GM18873 (cell line): Measurements from ENCODE around the gene FAM171A2.
"Not testable (repeated sequence)": the region's sequence is repeated elsewhere in the genome, so short reads cannot be mapped to it uniquely, and the experiment has no call there.

ENCODE experiments used
- ATAC-seq: cut with Tn5 transposase; IDR thresholded peaks from one replicate; pipeline ENCODE4 v1.9.1; 2021; ENCODE audit warnings: mild to moderate bottlenecking, moderate library complexity, moderate number of reproducible peaks; ENCODE audit not compliant: unreplicated experiment, low FRiP score

The FAM171A2 gene

DNA sequence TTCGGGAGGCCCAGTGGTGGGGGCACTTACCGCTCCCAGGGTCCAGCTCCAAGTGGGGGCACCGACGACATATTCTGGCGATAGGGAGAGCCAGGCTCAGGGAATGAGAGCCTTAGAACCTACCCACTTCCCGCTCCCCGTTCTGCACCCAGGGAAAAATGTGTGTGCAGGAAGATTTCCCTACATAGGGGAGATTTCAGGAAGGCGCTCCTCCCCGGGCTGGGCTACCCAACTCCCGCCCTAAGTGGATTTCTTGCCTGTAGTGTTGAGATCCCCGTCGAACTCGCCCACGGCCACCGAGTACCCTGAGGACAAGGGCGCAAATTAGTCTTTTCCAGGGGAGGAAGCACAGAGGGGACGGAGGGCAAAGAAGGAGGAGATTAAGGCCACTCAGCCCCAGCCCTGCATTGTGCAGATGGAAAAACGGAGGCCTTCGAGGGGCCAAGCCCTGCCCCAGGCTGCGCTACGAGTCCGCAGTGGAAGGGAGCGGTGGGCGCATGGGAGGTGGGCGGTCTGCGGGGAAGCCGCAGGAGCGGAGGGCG lies 20.7 kb upstream of the FAM171A2 start:
- ATAC-seq: no peak

DNA sequence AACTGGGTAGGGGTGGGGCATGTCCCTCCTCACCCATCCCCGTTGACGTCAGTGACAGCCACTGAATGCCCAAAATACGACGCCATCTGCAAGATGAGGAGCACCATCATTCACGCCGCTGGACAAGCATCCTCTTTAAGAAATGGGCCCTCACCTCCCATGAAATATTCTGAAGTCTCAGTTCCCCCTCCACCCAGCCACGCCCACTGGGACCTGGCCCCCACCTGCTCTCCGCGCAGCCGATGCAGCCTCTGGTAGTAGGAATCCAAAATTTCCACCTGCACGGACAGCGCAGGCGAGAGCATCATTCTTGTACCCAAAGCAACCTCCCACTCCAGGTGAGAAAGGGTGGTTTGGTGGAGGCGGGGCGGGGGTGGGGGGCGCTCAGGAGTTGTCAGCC lies 20.2 kb upstream of the FAM171A2 start:
- ATAC-seq: no peak

DNA sequence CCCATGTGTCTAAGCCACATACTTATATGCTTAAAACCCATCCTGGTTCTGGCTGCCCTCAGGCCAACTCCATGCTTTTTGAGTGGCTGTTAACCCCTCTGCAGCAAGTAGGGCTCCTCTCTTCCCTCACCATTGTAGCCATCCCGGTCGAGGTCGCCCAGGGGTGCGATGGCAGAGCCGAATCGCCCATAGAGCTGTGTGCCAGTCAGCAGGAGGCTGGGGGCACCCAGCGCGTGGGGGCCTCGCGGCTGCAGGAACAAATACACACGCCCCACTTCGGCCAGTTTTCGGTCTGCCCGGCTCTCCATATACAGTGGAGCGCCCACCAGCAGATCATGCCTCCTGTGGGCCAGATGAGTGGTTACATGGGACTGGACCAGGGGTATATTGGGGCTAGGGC lies 19.7 kb upstream of the FAM171A2 start:
- ATAC-seq: no peak

DNA sequence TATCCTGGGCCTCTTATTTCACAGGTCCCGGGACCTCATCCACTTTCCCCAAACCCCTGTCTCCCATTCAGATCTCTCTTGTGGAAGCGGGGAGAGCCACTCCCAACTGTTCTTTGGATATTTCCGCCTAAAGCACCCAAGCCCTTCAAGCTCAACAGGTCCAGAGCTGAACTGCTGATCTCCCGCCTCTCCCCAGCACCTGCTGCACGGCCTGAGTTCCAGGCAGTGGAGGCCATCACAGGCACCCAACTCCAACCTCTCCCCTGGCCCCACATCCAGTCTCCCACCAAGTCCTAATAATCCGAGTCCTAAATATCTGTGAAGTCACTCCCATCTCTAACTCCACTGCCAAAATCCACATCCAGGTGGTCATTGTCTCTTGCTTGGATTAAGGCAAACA lies 19.3 kb upstream of the FAM171A2 start:
- no peak for ATAC-seq

DNA sequence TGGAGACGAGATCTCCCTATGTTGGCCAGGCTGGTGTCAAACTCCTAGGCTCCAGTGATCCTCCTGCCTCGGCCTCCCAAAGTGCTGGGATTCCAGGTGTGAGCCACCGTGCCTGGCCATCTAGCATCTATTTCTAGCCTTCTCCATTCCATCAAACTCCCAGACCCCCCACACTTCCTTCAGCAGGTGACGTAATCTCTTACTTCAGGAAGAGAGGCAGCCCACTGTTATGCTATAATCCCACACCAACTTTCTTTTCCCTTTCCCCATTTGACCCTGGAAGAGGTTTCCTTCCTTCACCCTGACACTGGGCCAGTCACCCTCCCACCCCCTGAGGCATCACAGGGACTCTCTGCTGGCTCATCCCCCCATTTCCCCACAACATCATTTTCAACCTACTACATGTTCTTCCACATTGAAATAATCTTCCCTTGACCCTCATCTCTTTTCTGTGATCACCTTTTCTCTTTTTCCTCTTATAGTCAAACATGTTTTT lies 18.2 kb upstream of the FAM171A2 start:
- no peak for ATAC-seq

DNA sequence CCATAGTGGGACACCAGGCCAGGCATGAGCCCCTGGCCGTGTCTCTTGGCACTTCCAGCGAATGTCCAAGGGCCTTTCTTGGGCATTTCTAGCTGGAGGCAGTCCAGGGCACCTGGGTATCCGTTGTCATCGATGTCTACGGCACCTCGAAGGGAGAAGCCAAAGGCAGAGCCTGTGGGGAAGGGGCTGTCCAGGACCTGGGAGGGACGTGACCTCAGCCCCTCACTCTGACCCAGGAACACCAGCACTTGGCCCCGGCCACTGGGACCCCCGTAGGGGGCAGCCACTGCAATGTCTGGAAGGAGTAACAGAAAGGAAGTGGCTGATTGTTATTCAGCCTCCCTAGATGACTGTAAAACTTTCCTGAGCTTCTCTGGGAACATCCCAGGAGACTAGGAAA lies 17.1 kb upstream of the FAM171A2 start:
- no peak for ATAC-seq

DNA sequence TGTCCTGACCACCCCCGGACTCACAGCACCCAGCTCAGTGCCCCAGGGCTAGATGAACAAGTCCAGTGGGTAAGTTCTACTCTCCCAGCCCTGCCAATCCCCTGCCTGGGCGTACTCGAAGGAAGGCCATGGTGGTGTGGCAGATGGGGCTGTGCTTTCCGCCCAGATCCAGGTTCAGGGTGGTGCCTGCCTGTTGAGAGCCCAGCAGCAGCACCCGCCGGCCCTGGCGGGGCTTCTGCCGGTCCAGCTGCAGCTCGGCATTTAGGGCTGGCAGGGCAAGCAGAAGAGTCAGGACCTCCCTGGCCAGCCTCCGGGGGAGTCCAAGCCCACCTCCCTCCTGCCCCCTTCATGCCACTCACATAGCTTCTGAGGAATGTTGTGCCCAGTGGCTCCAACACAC lies 16.2 kb upstream of the FAM171A2 start:
- no peak for ATAC-seq

DNA sequence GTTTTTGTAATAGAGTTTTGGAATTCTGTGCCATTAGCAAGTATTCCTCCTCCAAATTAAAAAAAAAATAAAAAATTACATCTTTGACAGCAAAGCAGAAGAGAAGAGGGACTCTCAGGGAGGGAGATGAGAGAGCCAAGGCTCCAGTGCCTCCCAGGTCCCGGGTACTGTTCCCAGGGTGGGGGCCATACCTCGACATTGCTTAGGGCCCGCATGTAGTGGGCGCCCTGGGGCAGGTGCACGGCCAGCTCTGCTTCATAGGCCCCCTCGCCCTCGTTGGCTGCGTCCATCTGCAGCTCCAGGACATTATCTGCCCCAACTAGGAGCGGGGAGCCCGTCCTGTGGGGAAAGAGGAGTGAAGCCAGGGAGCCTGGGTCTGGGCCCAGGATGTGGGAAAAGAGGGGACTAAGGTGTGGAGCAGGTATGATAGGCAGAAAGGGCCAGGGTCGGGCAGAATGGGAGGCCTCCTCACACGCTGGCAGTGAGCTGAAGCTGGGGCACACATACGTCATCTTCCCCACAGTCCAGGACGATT lies 14.6 kb upstream of the FAM171A2 start:
- no peak for ATAC-seq

DNA sequence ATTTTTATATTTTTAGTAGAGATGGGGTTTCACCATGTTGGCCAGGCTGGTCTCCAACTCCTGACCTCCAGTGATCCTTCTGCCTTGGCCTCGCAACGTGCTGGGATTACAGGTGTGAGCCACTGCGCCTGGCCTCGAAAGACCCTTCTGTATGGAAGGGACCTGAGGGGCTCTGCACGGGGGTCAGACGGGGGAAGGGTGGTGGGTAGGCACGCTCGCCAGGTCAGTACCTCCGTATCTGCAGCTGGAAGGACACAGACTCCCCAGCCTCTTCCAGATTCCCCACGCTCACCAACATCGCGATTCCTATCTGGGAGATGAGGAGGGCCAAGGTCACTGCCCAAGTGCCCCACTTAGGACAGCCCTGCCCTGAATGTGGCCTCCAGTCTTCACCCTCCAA lies 13.1 kb upstream of the FAM171A2 start:
- ATAC-seq: no peak

DNA sequence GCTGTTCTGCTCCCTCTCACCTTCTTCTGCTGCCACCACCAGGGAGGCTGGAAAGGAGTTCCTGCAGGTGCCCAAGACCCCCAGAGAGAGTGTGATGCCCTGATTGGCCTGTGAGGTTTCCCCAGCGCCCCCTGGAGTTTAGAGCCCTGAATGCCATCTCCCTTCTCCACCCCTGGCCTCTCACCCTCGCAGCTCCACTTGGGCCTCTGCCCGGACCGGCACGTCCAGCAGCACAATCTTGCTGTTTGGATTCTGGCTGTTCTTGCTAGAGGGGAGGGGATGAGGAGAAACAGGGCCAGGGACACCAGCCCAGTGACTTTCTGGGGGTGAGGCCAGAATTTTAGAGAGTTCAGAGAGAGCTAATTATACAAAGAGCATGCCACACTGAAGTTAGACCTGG lies 12.5 kb upstream of the FAM171A2 start:
- ATAC-seq: no peak

DNA sequence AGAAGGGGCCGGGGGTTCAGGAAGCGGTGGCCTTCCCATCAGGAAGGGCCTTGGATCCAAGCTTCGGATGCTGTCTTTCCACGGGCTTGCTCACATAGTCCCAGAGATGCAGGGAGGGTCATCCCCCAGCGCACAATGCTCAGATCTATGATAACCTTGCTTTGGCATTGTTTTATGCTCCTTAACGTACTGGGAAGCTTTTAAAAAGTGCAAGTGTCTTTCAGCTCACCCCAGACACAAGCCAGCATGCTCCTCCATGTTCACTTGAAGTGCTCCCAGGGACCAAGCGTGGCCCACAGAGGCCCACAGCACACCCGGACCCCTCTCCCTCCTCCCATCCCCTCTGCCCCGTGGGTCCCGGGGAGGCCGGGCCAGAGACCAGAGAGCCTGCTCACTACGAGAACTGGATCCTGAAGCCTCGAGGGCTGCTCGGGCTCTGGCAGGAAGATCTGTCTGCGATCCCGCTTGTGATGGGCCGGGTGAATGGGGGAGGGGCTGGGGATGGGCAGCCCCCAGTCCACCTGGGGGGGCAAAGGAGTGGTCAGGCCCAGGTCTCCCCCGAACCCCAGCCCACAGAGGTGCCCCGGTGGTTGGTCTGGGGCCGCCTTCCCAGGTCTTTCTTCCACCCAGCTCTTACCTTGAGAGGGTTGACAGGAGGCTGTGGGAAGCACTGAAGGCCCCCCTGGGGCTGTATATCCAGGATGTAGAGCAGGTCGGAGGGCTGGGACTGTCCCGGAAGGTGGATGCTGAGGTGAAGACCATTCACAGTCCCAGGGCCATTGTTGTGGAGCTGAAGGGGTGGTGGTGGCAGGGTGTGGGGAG lies 11.8 kb upstream of the FAM171A2 start:
- ATAC-seq: no peak

DNA sequence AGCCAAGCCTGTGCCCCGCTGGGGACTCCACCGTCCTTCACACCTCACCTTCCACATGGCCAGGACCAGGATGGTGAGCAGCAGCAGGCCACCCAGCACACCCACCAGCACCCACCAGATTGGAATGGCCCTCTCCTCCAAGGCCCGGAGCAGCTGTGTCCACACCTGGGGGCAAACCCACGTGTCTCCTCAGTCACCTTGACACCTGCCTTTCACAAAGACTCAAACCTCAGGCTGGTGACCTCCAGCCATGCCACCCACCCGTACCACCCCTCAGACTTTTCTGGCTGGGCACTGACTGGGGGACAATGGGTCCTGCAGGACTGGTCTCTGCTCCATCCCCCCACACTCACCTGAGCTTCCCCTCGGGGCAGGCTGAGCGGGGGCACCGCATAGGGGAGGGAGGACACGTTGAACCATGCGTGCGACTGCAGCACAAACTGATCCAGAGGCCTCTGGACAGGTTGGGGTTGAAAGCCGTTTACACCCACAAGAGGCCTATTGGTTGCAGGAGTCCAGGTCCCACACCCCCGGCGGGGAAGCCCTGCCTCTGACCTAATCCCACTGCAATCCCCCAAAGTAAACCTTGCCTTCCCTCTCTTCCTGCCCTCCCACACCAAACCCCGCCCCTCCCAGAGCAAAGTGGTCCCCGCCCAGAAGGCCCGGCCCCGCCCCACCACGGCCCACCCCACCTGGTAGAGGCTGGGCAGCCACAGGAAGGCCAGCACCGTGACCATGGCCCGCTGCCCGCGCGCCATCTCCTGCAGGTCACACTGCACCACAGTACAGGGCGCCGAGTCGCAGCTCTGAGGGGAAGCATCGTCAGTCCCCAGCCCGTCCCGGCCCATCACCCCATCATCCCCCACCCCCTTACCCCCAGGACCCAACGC lies 10.9 kb upstream of the FAM171A2 start:
- no peak for ATAC-seq

DNA sequence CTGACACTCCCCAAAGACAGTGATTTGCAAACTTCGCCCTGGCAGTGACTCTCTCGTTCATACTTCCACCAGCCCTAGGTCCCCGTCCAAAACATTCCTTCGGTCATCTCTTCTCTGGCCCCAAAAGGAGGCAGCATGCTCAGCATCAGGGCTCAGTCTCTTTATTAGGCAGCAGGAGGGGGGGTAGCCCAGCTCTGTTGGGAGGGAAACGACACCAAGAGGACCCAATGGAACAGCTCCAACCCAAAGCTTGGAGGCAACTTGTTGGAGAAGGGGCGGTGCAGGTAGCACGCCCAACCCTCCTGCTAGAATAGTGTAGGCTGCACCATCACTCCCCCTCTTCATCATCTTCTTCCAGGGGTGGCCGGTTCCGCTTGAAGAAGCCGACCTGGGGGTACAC lies 8.4 kb upstream of the FAM171A2 start:
- no peak for ATAC-seq

DNA sequence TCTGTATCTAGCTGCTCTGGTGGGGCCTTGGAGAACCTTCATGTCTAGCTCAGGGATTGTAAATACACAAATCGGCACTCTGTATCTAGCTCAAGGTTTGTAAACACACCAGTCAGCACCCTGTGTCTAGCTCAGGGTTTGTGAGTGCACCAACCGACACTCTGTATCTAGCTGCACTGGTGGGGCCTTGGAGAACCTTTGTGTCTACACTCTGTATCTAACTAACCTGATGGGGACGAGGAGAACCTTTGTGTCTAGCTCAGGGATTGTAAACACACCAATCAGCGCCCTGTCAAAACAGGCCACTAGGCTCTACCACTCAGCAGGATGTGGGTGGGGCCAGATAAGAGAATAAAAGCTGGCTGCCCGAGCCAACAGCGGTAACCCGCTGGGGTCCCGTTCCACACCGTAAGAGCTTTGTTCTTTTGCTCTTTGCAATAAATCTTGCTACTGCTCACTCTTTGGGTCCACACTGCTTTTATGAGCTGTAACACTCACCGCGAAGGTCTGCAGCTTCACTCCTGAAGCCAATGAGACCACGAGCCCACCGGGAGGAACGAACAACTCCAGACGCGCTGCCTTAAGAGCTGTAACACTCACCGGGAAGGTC lies 5.9 kb upstream of the FAM171A2 start:
- not testable (repeated sequence) for ATAC-seq

DNA sequence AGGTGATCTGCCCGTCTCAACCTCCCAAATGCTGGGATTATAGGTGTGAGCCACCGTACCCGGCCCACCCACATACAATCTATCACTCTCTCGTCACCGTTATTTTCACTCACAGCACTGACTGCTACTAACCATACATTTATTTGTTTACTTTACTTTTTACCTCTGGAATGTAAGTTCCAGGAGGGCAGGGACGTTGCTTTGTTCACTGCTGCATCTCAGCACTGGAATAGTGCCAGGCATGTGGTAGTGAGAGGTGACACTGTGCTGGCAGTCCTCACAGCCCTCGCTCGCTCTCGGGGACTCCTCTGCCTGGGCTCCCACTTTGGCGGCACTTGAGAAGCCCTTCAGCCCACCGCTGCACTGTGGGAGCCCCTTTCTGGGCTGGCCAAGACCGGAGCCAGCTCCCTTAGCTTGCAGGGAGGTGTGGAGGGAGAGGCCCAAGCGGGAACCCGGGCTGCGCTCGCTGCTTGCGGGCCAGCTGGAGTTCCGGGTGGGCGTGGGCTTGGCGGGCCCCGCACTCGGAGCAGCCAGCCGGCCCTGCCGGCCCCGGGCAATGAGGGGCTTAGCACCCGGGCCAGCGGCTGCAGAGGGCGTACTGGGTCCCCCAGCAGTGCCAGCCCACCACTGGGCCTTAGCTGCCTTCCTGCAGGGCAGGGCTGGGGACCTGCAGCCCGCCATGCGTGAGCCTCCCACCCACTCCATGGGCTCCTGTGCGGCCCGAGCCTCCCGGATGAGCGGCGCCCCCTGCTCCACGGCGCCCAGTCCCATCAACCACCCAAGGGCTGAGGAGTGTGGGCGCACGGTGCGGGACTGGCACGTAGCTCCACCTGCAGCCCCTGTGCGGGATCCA lies 5.0 kb upstream of the FAM171A2 start:
- ATAC-seq: not testable (repeated sequence)

DNA sequence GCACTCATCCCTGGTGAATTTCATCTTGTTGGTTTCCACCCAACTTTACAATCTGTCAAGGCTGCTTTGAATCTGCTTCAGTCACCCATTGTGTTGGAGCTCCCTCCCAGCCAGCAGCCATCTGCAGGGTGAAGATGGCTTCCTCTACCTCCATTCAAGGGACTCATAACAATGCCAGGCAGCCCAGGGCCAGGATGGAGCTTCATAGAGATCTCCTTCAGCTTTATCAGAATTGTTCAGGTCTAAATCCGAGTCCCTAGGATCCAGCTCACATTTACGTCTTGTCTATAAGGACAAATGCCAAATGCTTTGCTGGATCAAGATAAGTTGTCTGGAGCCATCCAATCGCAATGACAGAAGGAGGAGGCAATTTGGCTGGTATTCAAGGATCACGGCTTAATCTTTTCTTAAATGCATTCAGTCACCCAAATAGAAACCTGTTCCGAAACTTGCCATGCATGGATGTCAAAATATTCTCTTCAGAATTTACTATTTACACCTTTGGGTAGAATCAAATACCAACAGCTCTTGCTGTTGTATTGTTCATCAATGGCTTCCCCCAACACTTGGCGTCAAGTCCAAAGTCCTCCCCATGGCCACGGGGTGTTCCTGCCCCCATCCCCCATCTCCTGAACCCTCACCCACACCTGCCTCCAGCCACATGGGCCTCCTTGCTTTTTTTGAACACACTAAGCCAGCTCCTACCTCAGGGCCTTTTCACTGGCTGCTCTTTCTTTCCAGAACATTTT lies 3.8 kb upstream of the FAM171A2 start:
- ATAC-seq: no peak

DNA sequence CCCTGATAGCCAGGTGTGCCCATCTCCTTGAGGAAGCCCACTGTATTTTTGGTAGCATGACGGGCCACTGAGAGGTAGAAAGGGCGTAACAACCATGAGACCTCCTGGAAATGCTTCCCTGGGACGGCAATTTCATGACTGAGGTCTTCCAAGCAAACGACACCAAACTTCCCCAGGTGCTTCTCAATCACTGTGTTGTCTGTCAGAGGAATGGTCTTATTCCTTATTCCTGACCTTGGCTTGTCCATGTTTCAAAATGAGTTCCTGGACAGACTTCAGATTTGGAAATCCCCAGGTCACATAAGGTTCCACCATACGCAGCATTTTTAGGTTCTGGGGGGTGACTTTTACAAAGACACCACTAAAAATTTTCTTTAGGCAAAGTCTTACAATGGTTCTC lies 1.4 kb upstream of the FAM171A2 start:
- not testable (repeated sequence) for ATAC-seq

DNA sequence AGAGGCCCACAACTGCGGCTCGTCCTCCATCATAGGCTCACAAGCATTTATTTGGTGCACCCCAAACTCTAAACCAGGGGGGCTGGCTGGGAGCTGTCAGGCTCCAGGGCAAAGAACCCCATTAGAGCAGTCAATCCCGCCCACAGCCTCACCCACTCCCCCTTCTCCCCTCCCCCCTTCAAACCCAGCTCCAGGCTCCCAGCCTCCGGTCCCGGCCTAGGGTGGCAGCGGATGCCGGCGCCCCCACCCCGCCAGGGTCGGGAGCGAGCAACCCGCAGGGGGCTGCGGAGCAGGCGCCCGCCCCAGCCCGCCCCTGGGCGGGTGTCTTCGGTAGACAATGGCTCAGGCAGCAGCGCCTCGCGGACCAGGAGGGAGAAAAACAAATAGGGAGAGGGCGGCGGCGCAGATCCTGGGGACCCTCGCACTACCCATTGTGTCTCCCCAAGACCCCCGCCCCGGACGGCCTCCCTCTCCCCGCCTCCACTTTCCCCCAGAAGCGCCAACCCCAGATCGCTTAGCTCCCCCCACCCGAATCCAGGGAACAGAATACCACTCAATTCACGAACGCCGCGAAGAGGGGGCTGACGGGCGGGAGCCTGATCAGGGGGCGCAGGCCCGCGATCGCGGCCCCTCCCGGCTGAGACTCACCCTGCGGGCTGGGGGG lies 572 bp downstream of the FAM171A2 start:
- ATAC-seq: no peak
